GM18873 (cell line): ENCODE measurements around the gene MTMR10.

ENCODE experiments used
- ATAC-seq: cut with Tn5 transposase; IDR thresholded peaks from one replicate; pipeline ENCODE4 v1.9.1; 2021; ENCODE audit warnings: mild to moderate bottlenecking, moderate library complexity, moderate number of reproducible peaks; ENCODE audit not compliant: unreplicated experiment, low FRiP score

MTMR10 gene

GRCh38 chr15:30963681-30964080 is 27.7 kb downstream of the MTMR10 start:
- no peak for ATAC-seq

GRCh38 chr15:30962659-30963058 is 28.8 kb downstream of the MTMR10 start:
- no peak for ATAC-seq

- ATAC-seq: no peak
These were observed 29.3 kb downstream of the MTMR10 start for GRCh38 chr15:30962079-30962478.

- ATAC-seq: no peak
These were observed 33.2 kb downstream of the MTMR10 start for GRCh38 chr15:30958219-30958618.

GRCh38 chr15:30956216-30957124 is 35.0 kb downstream of the MTMR10 start:
- no peak for ATAC-seq

- ATAC-seq: no peak
These were observed 36.8 kb downstream of the MTMR10 start for GRCh38 chr15:30954674-30955073.

GRCh38 chr15:30953731-30954378 is 37.6 kb downstream of the MTMR10 start:
- ATAC-seq: no peak

- no peak for ATAC-seq
These were observed 38.2 kb downstream of the MTMR10 start for GRCh38 chr15:30953183-30953582.

GRCh38 chr15:30943654-30944335 is 47.6 kb downstream of the MTMR10 start:
- ATAC-seq: no peak

- no peak for ATAC-seq
These were observed 49.9 kb downstream of the MTMR10 start for GRCh38 chr15:30941520-30941919.

- ATAC-seq: no peak
These were observed 51.1 kb downstream of the MTMR10 start for GRCh38 chr15:30940359-30940758.

- ATAC-seq: no peak
These were observed 52.3 kb downstream of the MTMR10 start for GRCh38 chr15:30939161-30939560.

GRCh38 chr15:30933293-30933692 is 58.1 kb downstream of the MTMR10 start:
- ATAC-seq: no peak

GRCh38 chr15:30930422-30930821 is 61.0 kb downstream of the MTMR10 start:
- ATAC-seq: no peak

GRCh38 chr15:30929982-30930381 is 61.4 kb downstream of the MTMR10 start:
- ATAC-seq: no peak

- no peak for ATAC-seq
These were observed 62.3 kb downstream of the MTMR10 start for GRCh38 chr15:30929064-30929669.

GRCh38 chr15:30928076-30928475 is 63.4 kb downstream of the MTMR10 start:
- no peak for ATAC-seq

- no peak for ATAC-seq
These were observed 64.2 kb downstream of the MTMR10 start for GRCh38 chr15:30927148-30927761.

- ATAC-seq: no peak
These were observed 65.3 kb downstream of the MTMR10 start for GRCh38 chr15:30926161-30926560.

- no peak for ATAC-seq
These were observed 65.7 kb downstream of the MTMR10 start for GRCh38 chr15:30925686-30926085.
